Liver (tissue), 9 donors: ENCODE results near the gene GMDS. TPM values are rescaled to one million over a fixed set of nuclear protein-coding genes. Genes with fewer than 3 reads are reported as not detected.

Experiments used
- DNase-seq: peaks from one replicate; pipeline ENCODE4 v3.0.0-alpha.2; 2017; ENCODE audit warnings: low spot score
- H3K27ac ChIP-seq, 2 donors: one replicate each; pipeline ENCODE4 v1.7.0; 2013; ENCODE audit warnings: inconsistent platforms in 2 of 2, low read length in 2 of 2, control low read depth in 1 of 2, low read depth in 1 of 2, mild to moderate bottlenecking in 1 of 2
- H3K27me3 ChIP-seq, 4 donors: one replicate each; pipeline versions ENCODE4 v1.6.1 to v1.7.0; 2013; ENCODE audit warnings: low read length in 3 of 4, inconsistent platforms in 1 of 4, mild to moderate bottlenecking in 1 of 4, moderate library complexity in 1 of 4; ENCODE audit not compliant: control insufficient read depth in 4 of 4, insufficient read depth in 4 of 4
- H3K36me3 ChIP-seq, 4 donors: one replicate each; pipeline versions ENCODE4 v1.6.1 to v1.7.0; 2013; ENCODE audit warnings: low read length in 3 of 4, mild to moderate bottlenecking in 3 of 4, low read depth in 1 of 4, moderate library complexity in 1 of 4; ENCODE audit not compliant: control insufficient read depth in 4 of 4, insufficient read depth in 3 of 4
- H3K4me1 ChIP-seq, 4 donors: one replicate each; pipeline versions ENCODE4 v1.6.1 to v1.7.0; 2013; ENCODE audit warnings: low read length in 3 of 4, mild to moderate bottlenecking in 3 of 4, moderate library complexity in 1 of 4; ENCODE audit not compliant: control insufficient read depth in 4 of 4, insufficient read depth in 4 of 4
- H3K4me3 ChIP-seq, 3 donors: one replicate each; pipeline versions ENCODE4 v1.6.1 to v1.7.0; 2013; ENCODE audit warnings: low read length in 3 of 3, control low read depth in 1 of 3, low read depth in 1 of 3, mild to moderate bottlenecking in 1 of 3
- H3K9ac ChIP-seq, 2 donors: one replicate each; pipeline ENCODE4 v1.7.0; 2013; ENCODE audit warnings: low read length in 2 of 2, mild to moderate bottlenecking in 2 of 2, moderate library complexity in 2 of 2, control low read depth in 1 of 2, low read depth in 1 of 2
- H3K9me3 ChIP-seq, 4 donors: one replicate each; pipeline versions ENCODE4 v1.6.1 to v1.7.0; 2013; ENCODE audit warnings: low read length in 3 of 4; ENCODE audit not compliant: control insufficient read depth in 4 of 4
- FOXA2 ChIP-seq: IDR thresholded peaks from 2 replicates; pipeline ENCODE4 v1.6.1; 2016; ENCODE audit warnings: antibody characterized with exemption
- GABPA ChIP-seq, 2 donors: IDR thresholded peaks in 1 of 2; conservative IDR thresholded peaks in 1 of 2; 2 replicates each; pipeline ENCODE4 v1.6.1; 2016; ENCODE audit warnings: antibody characterized with exemption in 2 of 2, mild to moderate bottlenecking in 1 of 2, moderate library complexity in 1 of 2
- HNF4A ChIP-seq, 2 donors: conservative IDR thresholded peaks; 2 replicates each; pipeline ENCODE4 v1.6.1; 2016; ENCODE audit warnings: antibody characterized with exemption in 2 of 2, mild to moderate bottlenecking in 2 of 2
- HNF4G ChIP-seq: IDR thresholded peaks from 2 replicates; pipeline ENCODE4 v1.6.1; 2016; ENCODE audit warnings: antibody characterized with exemption
- JUND ChIP-seq, 2 donors: IDR thresholded peaks; 2 replicates each; pipeline ENCODE4 v1.6.1; 2016; ENCODE audit warnings: antibody characterized with exemption in 2 of 2
- NR2F2 ChIP-seq: IDR thresholded peaks from 2 replicates; pipeline ENCODE4 v1.6.1; 2016; ENCODE audit warnings: antibody characterized with exemption
- RXRA ChIP-seq, 2 donors: IDR thresholded peaks; 2 replicates each; pipeline ENCODE4 v1.6.1; 2017 to 2018; ENCODE audit warnings: antibody characterized with exemption in 2 of 2, mild to moderate bottlenecking in 1 of 2
- SP1 ChIP-seq: IDR thresholded peaks from 2 replicates; pipeline ENCODE4 v1.6.1; 2018; ENCODE audit warnings: antibody characterized with exemption, mild to moderate bottlenecking
- TAF1 ChIP-seq: conservative IDR thresholded peaks from 2 replicates; pipeline ENCODE4 v1.6.1; 2016; ENCODE audit warnings: antibody characterized with exemption, mild to moderate bottlenecking
- YY1 ChIP-seq: IDR thresholded peaks from 2 replicates; pipeline ENCODE4 v1.6.1; 2016; ENCODE audit warnings: antibody characterized with exemption, mild to moderate bottlenecking
- WGBS: extraction: QIAGEN DNeasy Blood & Tissue Kit; methylation state at CpG from one replicate; pipeline ENCODE4 v1.1.7; 2013; 5-methylcytosine and 5-hydroxymethylcytosine counted together
- polyA plus RNA-seq, 2 donors: library from polyadenylated mRNA; stranded (reverse) in 1 of 2; unstranded in 1 of 2; fragments of 200-250 nt in 1 of 2; fragments of >200 nt in 1 of 2; fragmentation: Nextera tagmentation in 1 of 2; extraction: Ambion mirVana in 1 of 2; gene quantifications; one replicate each; pipeline versions ENCODE4 v1.2.1 to v1.2.3, GENCODE V29; 2013 to 2015
- total RNA-seq, 2 donors: library from RNA; depleted of rRNA; stranded (reverse); fragments of >200 nt; gene quantifications; one replicate each; pipeline ENCODE4 v1.2.3, GENCODE V29; 2014
- TF ChIP-seq, protein P1 (sequence below): IDR thresholded peaks from 2 replicates; pipeline ENCODE4 v1.6.1; 2016; ENCODE audit warnings: antibody characterized with exemption
- TF ChIP-seq, protein P2 (sequence below): IDR thresholded peaks from 2 replicates; pipeline ENCODE4 v1.6.1; 2016; ENCODE audit warnings: antibody characterized with exemption
- TF ChIP-seq, protein P3 (sequence below): IDR thresholded peaks from 2 replicates; pipeline ENCODE4 v1.6.1; 2016; ENCODE audit warnings: antibody characterized with exemption
- TF ChIP-seq, protein P4 (sequence below): fragments of 150-350 bp; IDR thresholded peaks from 2 replicates; pipeline ENCODE4 v1.5.1; 2017; ENCODE audit warnings: improper control_type of control experiment, low read depth, low read length; ENCODE audit not compliant: missing input control
- donor health status: healthy.
- donor health status: healthy.
- donor health status: healthy.
- donor health status: healthy.
- donor health status: healthy.

Gene GMDS
- total and polyA plus RNA-seq, 4 donors, result 3.5 to 15.6 (median 13.0) TPM

DNA sequence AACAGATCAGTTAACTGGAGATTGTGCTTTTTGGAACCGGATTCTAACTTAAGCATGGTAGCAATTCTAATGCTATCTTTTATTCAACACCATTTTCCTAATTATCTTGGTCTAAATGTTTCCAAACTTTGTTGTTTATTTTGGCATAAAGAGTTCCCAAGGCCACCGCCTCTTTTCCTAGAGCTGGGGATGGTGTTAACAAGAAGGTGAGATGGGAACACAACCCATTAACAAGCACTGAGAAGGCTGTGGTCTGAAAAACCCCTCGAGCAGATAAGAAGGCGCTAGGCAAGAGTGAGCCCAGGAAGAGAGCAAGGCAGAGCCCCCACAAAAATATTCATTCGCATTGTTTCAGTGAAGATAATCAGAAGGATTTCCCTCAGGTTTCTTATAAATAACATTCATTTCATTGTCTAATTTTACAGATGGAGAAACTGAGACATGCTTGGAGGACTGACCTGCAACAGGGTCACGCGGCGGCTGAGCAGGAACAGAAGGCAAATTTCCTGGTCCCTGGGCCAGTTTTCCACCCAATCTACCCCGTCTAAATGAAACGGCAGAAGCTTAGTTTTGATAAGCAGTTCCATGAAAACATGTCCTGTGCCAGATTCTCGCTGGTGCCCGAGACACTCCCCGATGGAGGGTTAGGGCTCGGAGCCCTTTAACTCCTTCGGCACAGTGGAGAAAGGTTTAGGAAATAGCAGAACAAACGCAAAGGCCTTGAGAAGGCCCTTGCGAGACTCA lies 480.1 kb downstream of the GMDS start:
- Histone ChIP-seq H3K27ac (no peak overlapping the region), H3K4me3 (no peak overlapping the region), H3K4me1 (no peaks in the 10 kb centered on the region), H3K9ac (no peak overlapping the region), H3K27me3 (no peaks in the 10 kb centered on the region), H3K36me3 (no peaks in the 10 kb centered on the region), H3K9me3 (no peaks in the 10 kb centered on the region)
- no peak for TF ChIP-seq RXRA (IDR thresholded peaks at IDR 0.05)
- TF ChIP-seq GABPA (IDR thresholded peaks at IDR 0.05 in 1 of 2, conservative IDR thresholded peaks at IDR 0.05 in 1 of 2), result no peak
- TF ChIP-seq, protein P1, sequence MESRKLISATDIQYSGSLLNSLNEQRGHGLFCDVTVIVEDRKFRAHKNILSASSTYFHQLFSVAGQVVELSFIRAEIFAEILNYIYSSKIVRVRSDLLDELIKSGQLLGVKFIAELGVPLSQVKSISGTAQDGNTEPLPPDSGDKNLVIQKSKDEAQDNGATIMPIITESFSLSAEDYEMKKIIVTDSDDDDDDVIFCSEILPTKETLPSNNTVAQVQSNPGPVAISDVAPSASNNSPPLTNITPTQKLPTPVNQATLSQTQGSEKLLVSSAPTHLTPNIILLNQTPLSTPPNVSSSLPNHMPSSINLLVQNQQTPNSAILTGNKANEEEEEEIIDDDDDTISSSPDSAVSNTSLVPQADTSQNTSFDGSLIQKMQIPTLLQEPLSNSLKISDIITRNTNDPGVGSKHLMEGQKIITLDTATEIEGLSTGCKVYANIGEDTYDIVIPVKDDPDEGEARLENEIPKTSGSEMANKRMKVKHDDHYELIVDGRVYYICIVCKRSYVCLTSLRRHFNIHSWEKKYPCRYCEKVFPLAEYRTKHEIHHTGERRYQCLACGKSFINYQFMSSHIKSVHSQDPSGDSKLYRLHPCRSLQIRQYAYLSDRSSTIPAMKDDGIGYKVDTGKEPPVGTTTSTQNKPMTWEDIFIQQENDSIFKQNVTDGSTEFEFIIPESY, result no peak
- TF ChIP-seq SP1, result no peak
- no peak for TF ChIP-seq JUND (IDR thresholded peaks at IDR 0.05)
- TF ChIP-seq NR2F2, result no peak
- 87% methylated on average over 17 of the region's 17 CpGs for WGBS
- DNase-seq, result no peak

DNA sequence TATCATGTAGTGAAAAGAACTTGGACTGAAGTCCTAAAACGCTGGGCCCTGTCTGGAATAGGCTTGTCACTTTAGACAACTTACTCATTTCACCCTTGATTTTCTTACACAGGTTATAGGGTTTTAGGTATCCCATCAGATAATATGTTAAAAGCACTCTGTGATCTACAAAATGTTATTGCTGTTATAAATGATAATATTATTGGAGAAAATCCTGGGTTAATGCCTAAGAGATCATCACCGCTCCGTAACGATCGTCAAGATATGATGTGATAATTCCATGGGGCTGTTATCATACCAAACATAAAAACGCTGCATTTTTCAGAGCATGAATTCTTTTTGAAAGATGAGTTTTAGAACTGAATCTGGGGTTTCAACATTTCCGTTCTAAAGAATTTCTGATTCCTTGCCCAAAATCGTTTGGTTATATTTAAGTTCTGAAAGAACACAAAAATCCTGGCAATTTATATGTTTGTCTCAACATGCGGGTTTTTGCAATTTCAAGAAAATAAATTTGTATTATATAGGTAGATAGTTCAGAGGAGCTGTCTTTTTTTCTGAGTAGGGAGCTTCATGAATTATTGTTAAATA lies 480.9 kb downstream of the GMDS start:
- no peak overlapping the region for H3K9ac ChIP-seq
- no peak overlapping the region for H3K27ac ChIP-seq
- TF ChIP-seq, protein P2, sequence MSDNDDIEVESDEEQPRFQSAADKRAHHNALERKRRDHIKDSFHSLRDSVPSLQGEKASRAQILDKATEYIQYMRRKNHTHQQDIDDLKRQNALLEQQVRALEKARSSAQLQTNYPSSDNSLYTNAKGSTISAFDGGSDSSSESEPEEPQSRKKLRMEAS, result no peak
- TF ChIP-seq, protein P3, sequence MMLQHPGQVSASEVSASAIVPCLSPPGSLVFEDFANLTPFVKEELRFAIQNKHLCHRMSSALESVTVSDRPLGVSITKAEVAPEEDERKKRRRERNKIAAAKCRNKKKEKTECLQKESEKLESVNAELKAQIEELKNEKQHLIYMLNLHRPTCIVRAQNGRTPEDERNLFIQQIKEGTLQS, result no peak
- TF ChIP-seq HNF4A (conservative IDR thresholded peaks at IDR 0.05) (no peak), JUND (IDR thresholded peaks at IDR 0.05) (no peak), FOXA2 (no peak), RXRA (IDR thresholded peaks at IDR 0.05) (no peak), HNF4G (no peak), NR2F2 (no peak), TAF1 (no peak), GABPA (IDR thresholded peaks at IDR 0.05 in 1 of 2, conservative IDR thresholded peaks at IDR 0.05 in 1 of 2) (no peak), YY1 (no peak), SP1 (no peak)
- TF ChIP-seq, protein P4, sequence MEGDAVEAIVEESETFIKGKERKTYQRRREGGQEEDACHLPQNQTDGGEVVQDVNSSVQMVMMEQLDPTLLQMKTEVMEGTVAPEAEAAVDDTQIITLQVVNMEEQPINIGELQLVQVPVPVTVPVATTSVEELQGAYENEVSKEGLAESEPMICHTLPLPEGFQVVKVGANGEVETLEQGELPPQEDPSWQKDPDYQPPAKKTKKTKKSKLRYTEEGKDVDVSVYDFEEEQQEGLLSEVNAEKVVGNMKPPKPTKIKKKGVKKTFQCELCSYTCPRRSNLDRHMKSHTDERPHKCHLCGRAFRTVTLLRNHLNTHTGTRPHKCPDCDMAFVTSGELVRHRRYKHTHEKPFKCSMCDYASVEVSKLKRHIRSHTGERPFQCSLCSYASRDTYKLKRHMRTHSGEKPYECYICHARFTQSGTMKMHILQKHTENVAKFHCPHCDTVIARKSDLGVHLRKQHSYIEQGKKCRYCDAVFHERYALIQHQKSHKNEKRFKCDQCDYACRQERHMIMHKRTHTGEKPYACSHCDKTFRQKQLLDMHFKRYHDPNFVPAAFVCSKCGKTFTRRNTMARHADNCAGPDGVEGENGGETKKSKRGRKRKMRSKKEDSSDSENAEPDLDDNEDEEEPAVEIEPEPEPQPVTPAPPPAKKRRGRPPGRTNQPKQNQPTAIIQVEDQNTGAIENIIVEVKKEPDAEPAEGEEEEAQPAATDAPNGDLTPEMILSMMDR, result no peak
- no peaks in the 10 kb centered on the region for H3K36me3 ChIP-seq
- no peaks in the 10 kb centered on the region for H3K4me1 ChIP-seq
- DNase-seq, result no peak
- no peak overlapping the region for H3K4me3 ChIP-seq
- H3K27me3 ChIP-seq, result no peaks in the 10 kb centered on the region
- no peaks in the 10 kb centered on the region for H3K9me3 ChIP-seq
- WGBS, result 94% methylated on average over 9 of the region's 9 CpGs
